Head of caudate nucleus (tissue), 42 donors: ENCODE measurements around the gene FRMPD4.
A peak's percentile ranks its signal among the peaks of the same experiment; 100 is the strongest.
"Not testable (repeated sequence)": the region's sequence is repeated elsewhere in the genome, so short reads cannot be mapped to it uniquely, and the experiment has no call there.

Experiments
- DNase-seq, 42 donors: peaks; one replicate each; pipeline versions ENCODE4 v3.0.0 to v3.0.0-alpha.2; 2020 to 2021; ENCODE audit warnings: mixed read lengths in 7 of 42
- intact Hi-C: fragments of 100-400 bp; cut with DNase I; formaldehyde crosslinking; loops from one replicate; pipeline ENCODE4 v1.15.0; 2022

FRMPD4 gene

DNA sequence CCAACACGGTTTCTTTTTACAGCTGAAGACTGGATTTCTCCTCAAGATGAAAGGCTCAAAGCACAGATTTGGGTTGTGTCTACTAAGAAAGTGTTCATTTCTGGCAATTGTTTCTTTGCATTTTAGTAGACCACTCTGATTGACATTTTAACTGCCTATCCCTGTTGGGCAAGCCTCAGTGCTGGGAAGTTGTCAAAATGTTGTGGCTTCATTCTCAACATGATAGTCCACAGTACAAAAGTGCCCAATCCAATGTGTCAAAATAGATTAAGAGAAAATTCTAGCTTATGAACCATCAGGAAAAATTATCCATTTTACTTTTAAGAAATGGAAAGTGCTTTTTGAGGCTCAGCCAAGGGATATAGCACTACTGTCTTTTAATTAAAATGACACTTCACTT is 329.0 kb downstream of the FRMPD4 start:
- DNase-seq = no peak
- intact Hi-C loops = no loop called here

DNA sequence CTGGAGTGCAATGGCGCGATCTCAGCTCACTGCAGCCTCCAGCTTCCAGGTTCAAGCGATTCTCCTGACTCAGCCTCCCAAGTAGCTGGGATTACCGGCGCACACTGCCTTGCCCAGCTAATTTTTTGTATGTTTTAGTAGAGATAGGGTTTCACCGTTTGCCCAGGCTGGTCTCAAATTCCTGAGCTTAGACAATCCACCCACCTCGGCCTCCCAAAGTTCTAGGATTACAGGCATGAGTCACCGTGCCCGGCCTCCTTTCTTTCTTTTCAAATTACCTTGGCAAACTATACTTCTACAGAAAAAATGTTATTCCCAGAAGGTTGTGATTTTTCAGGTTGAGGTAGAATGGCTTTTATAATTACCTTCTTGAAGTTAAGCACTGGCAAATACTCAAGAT is 331.0 kb downstream of the FRMPD4 start:
- intact Hi-C loops = no loop called here
- DNase-seq = peak in 11 of 42 donors; percentile 0 to 52 (median 13)

DNA sequence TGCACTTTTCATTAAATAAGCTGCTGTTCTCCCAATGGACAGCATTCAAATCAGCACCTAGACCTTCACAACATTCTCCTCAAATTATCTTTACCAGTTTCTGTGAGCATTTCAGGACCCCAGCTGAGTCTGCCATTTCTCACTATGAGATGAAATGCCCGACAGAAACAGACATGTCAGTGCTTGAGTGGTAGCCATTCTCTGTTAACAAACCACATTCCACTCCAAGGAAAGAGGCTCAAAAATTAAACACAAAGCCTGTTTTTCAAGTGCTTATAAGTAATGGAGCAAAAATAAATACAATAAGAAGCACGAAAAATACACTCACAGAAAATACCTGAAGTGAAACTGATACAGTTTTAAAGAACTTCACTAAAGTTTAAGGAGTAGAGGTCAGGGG is 332.8 kb downstream of the FRMPD4 start:
- DNase-seq = no peak
- intact Hi-C loops = no loop called here

DNA sequence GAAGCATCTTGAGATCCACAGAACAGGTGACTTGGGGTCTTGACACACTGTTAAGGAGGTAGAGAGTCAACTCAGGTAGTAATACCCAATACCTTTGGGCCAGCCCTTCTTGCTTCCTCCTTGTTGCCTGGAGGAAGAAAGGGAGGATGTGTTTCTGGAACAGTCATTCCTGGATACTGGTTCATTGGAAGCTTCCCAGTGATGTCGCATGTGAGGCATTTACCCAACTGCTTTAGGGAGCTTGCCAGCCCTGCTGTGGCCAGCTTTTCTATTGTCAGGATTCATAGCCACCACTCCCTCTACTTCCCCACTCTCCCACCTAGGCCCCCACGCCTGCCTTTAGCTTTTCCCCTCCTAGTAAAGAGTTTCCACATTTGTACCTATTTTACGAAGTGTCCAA is 342.7 kb downstream of the FRMPD4 start:
- intact Hi-C loops = no loop called here
- no peak for DNase-seq

DNA sequence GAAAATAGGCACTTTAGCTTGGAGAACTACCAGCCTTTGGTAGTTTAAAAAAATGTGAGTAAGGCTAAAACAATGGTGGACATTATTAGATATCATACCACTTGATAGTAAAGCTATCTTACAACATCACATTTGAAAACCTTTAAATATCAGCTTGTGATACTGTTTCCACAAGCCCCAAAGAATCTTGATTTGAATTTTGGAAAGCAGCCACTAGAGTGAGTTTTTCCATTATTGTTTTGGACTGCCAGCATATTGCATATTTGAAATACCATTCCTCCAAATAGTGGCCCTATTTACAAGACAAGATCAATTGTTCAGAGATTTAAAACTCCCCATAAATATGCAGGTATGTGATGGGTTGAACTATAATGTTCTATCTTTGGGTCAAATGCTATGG is 349.9 kb downstream of the FRMPD4 start:
- DNase-seq = no peak
- intact Hi-C loops = no loop called here

DNA sequence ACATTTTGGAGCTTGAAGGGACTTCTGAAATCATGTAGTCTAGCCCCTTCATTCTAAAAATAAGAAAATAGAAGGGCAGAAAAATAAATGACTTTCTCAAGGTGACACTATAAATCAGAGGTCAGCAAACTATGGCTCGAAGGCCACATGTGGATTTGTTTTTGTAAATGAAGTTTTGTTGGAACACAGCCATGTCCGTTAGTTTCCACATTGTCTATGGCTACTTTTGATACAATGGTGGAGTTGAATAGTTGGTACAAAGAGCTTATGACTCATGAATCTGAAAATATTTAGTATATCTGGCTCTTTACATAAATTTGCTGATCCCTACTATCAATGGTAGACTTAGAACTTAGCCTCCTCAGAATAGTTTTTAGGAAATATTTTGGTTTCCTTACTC is 350.5 kb downstream of the FRMPD4 start:
- DNase-seq = no peak
- intact Hi-C loops = no loop called here

DNA sequence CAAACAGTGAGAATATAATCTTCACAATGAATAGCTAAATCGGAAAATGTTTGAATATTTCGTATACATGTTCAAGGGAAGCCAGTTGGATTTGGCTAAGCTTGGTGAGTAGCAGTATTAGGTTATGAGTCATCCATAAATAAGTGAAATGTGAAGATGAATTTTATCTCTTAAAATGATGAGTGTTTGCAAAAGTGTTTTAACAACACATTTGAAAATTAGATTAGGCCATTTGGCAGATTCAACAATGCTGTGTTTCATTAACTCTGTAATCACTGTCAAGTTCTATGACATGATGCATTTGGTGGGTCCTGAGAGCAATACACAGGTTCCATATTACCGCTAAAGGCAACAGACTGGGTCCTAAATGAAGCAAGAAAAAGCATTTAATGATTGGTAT is 351.1 kb downstream of the FRMPD4 start:
- DNase-seq = no peak
- intact Hi-C loops = no loop called here

DNA sequence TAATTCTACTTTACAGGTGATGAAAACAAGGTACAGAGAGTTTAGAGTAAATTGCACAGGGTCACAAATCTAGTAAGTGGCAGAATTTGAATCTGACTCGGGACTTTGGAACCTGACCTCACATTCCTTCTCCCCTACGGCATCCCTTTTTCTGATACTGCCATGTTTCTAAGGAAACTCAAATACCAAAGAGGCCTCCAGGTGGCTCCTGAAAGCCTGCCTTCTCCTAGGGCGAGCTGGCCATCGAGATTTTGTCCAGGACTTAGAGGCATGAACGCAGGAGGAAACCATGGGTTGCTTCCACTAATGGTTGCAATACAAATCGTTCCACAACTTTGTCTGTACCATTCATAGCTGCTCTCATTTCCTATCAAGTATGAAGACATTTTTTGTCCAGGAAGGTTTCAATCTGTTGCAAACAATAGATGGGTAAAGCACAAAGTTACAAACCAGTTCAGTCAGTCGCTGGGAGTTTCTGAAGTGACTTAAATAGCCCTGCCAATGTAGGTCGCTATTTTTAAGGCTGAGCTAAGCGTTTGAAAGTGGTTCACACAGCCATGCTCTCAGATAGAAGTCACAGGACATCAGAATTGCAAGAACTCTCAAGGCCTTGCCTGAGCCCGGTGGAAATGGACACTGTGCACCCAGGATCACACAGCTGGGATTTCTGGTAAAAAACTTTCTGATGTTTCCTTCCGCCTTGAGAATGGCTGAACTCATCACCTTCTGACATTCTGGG is 356.3 kb downstream of the FRMPD4 start:
- no peak for DNase-seq
- intact Hi-C loops = no loop called here

DNA sequence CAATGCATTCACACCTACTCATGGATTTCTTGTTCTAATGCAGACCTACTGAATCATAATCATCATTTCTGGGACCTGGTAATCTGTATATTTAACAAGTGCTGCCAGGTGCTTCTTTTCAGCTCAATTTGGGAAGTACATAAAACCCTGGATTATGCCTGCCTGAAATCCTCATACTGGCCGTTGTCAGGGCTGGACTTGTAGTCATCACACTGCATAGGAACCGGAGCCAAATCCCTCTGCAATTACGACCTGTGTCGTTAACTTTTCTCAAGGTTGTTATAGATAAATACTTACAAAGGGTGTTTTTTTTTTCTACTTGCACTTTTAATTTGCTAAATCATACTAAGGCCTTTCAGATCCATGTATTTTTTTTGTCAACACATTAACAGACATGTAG is 358.1 kb downstream of the FRMPD4 start:
- peak in 1 of 42 donors; percentile 1 for DNase-seq
- intact Hi-C loops = no loop called here

DNA sequence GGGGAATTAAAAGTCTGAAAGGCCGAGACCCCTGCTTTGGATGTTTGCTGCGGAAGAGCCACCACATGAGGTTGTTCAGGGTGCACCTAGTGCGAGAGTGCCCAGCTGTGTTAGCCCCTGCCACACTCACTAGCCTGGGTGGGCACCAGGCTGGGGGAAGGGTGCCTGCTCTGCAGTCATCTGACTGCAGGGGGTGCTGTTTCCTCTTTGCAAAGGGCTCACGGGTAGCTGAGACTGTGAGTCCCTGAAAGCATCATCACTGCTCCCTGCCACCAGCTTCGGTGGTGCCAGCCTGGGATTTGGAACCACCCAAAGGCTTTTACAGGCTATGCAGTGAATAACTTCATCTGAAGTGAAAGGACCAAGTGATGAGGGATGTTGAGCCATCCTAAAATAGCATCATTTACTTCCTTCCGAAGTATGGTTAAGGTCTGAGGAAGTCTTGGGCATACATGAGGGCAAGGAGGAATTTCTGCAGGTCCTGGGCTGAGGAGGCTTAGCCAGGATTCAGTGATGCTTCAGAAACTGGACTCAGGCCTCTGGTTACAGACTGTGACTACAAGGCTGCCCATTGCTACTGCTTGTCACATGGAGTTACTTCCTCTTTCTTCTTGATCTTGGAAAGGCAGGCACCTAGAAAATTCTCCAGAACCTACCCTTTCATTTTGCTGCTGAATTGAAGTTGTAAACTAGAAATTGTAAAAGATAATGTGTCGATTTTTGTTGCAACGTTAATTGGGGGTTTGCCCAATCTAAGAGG is 359.7 kb downstream of the FRMPD4 start:
- peak in 3 of 42 donors; percentile 1 to 40 (median 23) for DNase-seq
- intact Hi-C loops = no loop called here

DNA sequence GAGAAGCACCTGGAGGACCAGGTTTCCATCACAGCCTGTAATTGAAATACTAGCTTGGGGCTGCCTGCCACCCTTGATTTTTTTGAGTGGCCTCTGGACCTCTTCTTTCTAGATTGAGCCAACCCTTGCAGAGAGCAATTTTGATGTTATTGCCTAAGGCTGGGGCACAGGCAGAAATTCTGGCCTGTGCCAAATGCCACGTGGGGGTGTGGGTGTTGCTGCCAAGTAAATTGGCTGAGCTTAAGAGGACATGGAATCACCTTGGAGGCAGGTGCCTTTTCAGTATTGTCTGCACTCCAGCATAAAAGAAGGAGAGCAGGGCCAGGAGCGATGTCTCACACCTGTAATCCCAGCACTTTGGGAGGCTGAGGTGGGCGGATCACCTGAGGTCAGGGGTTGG is 366.9 kb downstream of the FRMPD4 start:
- intact Hi-C loops = no loop called here

DNA sequence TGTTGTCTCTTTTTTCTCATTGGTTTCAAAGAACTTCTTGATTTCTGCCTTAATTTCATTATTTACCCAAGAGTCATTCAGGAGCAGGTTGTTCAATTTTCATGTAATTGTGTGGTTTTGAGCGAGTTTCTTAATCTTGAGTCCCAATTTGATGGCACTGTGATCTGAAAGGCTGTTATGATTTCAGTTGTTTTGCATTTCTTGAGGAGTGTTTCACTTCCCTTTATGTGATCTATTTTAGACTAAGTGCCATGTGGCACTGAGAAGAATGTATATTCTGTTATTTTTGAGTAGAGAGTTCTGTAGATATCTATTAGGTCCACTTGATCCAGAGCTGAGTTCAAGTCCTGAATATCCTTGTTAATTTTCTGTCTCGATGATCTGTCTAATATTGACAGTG is 377.1 kb downstream of the FRMPD4 start:
- DNase-seq, intact Hi-C loops: not testable (repeated sequence)

More for the DNA sequence above, 366.9 kb downstream of the FRMPD4 start:
- no peak for DNase-seq

DNA sequence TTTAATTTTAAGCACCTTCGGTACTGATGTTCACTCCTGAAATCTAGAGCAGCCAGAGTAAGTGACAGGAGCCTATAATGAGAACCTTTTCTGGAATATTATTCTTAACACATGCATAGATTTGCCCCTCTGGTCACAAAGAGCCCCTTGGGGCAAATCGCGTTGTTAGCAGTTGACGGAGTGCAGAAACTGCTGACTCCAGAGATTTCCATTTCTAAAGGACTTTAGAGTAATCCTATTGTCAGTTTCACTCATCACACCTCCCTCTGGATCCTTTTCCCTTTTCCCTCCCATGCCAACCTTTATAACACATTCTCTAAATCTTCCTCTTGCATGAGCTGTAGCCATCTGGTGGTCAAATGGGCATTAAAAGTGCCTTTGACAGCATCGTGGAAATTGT is 388.0 kb downstream of the FRMPD4 start:
- intact Hi-C loops = no loop called here
- DNase-seq = no peak

DNA sequence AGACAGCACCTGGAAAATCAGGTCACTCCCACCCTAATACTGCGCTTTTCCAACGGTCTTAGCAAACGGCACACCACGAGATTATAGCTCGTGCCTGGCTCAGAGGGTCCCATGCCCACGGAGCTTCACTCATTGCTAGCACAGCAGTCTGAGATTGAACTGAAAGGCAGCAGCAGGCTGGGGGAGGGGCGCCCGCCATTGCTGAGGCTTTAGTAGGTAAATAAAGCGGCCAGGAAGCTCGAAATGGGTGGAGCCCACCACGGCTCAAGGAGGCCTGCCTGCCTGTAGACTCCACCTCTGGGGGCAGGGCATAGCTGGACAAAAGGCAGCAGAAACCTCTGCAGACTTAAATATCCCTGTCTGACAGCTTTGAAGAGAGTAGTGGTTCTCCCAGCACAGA is 399.8 kb downstream of the FRMPD4 start:
- DNase-seq, intact Hi-C loops: not testable (repeated sequence)

DNA sequence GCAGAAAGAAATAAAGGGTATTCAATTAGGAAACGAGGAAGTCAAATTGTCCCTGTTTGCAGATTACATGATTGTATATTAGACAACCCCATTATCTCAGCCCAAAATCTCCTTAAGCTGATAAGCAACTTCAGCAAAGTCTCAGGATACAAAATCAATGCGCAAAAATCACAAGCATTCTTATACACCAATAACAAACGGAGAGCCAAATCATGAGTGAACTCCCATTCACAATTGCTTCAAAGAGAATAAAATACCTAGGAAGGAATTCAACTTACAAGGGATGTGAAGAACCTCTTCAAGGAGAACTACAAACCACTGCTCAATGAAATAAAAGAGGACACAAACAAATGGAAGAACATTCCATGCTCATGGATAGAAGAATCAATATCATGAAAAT is 404.0 kb downstream of the FRMPD4 start:
- DNase-seq, intact Hi-C loops: not testable (repeated sequence)

DNA sequence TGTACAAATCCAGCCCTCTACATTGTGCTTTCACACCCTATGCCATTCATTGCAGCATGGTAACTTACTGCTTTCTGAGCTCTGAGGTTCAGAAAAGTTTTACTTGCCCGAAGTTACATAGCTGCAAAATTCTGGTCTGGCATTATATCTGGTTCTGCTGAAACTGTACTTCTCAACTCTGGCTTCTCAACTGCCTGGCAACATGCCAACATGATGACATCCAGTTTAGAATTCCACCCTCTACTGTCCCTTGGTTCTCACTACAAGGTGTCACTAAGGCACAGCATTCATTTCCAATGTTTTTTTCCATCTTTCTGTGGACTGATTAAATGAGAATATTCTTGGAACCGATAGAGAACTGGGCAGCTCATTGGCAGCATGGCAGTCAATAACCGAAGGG is 410.1 kb downstream of the FRMPD4 start:
- intact Hi-C loops = no loop called here
- DNase-seq = no peak

DNA sequence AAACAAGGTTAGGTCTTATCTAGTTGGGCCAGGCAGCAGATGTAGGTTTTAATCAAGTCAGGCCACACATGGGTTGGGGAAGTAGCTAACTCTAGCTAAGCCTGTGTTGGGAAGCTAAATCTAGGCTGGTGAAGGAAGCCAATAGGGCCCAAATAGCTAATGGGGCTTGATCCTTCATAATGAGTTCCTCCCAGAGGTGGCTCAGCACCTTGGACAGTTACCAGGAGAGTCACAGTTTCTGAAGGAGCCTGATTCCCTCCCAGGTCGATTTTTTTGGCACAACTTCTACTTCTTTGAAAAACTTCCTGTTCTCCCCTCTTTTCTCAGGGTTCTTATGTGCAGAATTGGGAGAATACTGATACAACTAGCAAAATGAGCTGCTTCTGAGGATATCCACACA is 410.5 kb downstream of the FRMPD4 start:
- no peak for DNase-seq
- intact Hi-C loops = no loop called here

DNA sequence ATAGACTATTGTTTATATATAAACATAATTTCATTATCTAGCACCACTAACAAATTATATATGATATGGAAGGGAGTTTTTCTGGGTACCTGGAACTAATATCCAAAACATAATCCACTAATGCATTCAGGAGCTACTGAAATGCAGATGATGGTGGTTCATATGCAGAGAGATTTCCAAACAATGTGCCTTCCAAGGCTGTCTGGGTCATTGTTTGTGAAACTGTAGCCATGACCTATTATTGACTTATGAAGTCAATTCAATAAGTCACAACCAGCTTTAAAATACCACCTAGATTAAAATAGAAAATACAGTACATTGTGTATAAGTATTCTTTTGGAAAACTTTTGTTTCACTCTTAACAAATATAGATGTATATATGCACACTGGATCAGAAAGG is 415.9 kb downstream of the FRMPD4 start:
- intact Hi-C loops = no loop called here
- no peak for DNase-seq

DNA sequence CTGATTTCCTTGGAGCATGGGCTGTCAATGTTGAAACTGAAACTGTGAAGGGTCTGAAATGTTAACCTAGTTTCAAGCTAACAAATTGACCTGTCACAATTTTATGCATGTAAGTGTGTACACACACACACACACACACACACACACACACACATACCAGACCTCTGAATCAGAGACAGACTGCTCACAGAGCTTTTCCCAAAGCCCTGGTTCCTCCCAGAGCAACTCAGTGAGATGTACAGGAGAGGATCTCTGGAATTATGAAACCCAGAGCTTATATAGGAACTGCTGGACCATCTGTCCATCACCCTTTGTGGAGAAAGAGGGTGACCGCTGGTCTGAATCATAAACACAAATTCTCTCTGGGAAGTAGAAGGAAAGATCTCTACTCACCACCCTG is 424.8 kb downstream of the FRMPD4 start:
- intact Hi-C loops = no loop called here
- no peak for DNase-seq

DNA sequence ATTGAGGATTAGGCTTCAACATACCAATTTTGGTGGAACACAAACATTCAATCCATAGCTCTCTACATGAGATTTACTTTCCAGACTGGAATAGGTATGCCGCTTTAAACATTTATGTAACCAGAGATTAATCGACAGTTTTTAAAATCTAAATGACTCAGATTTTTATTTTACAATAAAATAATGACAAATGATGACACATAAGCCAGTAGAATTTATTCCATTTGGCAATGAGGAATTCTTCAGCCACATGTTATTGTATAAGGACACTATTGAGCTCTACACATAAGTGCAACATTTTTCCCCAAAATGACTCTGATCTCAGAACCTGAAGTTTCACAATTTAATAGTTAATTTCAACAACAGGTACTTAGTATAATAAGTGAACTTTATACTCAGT is 425.9 kb downstream of the FRMPD4 start:
- DNase-seq = no peak
- intact Hi-C loops = no loop called here

DNA sequence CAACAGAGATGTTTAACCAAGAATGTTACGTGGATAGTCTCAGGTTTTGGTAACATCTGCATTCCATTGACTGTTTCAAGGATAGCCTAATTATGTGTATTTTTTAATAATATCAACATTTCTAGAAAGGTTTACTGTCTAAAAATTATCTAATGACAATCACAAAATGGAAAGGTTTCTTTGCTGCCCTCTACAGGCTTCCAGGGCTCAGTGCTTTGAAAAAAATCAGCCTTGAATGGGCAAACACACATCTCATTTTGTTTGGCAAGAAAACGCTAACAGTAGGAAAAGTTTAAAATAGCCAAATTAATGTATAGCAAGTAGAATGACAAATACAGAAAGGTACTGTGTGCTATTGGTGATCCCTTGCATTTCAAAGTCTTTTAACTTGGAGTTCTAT is 429.6 kb downstream of the FRMPD4 start:
- DNase-seq = peak in 1 of 42 donors; percentile 5
- intact Hi-C loops = no loop called here
